Subcutaneous adipose tissue (tissue), 4 donors: ENCODE measurements around the gene ISCA2. TPM values are rescaled to one million over a fixed set of nuclear protein-coding genes. Genes with fewer than 3 reads are reported as not detected.

Experiments used
- CTCF ChIP-seq: fragments of 450-650 bp; IDR thresholded peaks from one replicate; pipeline ENCODE4 v1.5.1; 2016; ENCODE audit warnings: low read depth, mild to moderate bottlenecking, control low read depth, antibody characterized with exemption, moderate library complexity
- total RNA-seq, 4 donors: library from RNA; depleted of rRNA; stranded (reverse); fragments of >200 nt; gene quantifications; one replicate each; pipeline ENCODE4 v1.1.0, GENCODE V29; 2016

ISCA2 gene, protein sequence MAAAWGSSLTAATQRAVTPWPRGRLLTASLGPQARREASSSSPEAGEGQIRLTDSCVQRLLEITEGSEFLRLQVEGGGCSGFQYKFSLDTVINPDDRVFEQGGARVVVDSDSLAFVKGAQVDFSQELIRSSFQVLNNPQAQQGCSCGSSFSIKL
- total RNA-seq = 10 to 100 TPM; 10.3 to 19.4 (median 10.8) TPM

GRCh38 chr14:74493343-74494261 is at the start of gene ISCA2:
ISCA2 (plus strand) TSS chr14:74493765; CDS start chr14:74493775, 10 bp downstream.
- no peak for TF ChIP-seq CTCF

DNA sequence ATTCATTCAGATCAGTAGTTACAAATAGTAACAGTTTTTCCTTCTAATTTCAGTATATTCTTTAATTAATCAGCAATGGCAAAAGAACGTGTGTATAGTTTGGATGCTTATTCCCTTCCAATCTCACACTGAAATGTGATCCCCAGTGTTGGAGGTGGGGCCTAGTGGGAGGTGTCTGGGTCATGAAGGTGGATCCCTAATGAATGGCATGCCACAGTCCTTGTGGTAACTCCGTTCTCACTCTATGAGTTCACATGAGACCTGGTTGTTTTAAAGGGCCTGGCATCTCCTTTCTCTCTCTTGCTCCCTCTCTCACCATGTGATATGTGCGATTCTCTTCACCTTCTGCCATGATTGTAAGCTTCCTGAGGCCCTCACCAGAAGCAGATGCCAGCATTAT is 48.7 kb upstream of the ISCA2 start:
- TF ChIP-seq CTCF = no peak

DNA sequence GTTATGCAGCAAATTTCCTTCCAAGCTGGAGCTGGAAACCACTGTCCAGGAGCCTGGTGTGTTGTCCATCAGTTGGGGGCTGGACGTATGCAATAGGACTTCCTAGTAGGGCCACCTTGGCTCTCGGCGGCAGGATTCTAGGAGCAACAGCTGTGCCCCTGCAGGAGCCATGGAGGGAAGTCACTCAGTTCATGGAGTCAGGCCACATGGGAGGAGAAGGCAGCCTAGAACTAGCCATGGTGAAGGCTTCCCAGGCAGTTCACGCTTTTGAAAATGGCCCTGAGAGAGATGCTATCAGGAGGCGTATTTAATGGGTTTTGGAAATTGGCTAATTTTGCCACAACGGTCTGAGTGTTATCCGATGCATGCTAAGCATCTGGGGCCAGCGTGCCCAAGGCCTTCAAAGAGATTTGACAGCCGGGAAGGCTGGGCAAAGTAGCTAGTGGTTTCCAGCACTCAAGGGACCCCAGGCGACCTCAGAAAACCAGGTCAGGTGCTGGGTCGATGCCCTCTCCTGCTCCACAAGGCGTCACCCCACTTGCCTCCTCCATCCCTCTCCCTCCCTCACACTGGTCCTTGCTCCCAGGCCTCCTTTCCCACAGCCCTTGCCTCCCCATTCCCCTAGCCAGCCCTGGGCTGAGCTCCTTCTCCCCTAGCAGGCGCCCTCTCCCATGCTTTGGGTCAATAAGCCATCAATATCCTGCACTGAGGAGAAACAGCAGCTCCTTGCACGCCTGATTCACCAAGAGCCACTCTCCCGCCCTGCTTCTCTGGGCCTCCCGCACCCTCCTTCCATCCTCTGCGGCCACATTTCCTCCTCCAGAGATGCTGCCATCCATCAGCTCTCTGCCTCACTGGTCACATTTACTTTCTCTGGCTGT is 36.6 kb upstream of the ISCA2 start:
- no peak for TF ChIP-seq CTCF

GRCh38 chr14:74457565-74457895 is 36.0 kb upstream of the ISCA2 start:
- no peak for TF ChIP-seq CTCF

DNA sequence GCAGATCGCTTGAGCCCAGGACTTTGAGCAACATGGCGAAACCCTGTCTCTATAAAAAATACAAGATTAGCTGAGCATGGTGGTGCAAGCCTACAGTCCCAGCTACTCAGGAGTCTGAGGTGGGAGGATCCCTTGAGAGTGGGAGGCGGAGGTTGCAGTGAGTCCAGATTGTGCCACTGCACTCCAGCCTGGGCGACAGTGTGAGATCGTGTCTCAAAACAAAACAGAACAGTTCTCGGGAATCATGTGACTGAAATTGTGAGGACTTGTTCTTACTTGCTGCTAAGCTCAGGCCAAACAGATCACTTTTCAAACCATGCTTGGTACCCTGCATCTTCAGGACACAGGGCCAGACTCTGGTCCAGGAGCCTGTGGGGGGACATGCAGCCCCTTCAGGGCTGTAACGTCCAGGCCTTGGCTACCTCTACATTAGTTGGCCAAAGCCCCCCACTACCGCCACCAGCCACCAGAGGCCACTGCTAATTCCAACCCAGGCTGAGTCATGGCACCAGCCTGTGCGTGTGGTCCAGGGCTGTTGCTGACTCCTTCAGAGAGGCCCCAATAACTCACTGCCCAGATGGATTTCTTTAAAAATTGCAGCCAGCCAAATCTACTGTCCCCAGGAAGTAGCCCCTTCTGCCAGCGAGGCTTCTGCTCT is 34.1 kb upstream of the ISCA2 start:
- TF ChIP-seq CTCF = no peak

GRCh38 chr14:74459976-74460375 is 33.6 kb upstream of the ISCA2 start:
- no peak for TF ChIP-seq CTCF
